Measurements from ENCODE around the gene RFXANK.
"Not testable (repeated sequence)": the region's sequence is repeated elsewhere in the genome, so short reads cannot be mapped to it uniquely, and the experiment has no call there.

The RFXANK gene

GRCh38 chr19:19206938-19207337 lies 14.9 kb downstream of the RFXANK start:
- DNase-seq (ENCODE audit: low read depth) = no peak

- no peak for DNase-seq (ENCODE audit: low read depth)
Measured at GRCh38 chr19:19207637-19208572, 15.8 kb downstream of the RFXANK start.

- no peak for DNase-seq (ENCODE audit: low read depth)
Measured at GRCh38 chr19:19209372-19209771, 17.3 kb downstream of the RFXANK start.

- no peak for DNase-seq (ENCODE audit: low read depth)
Measured at GRCh38 chr19:19211499-19212420, 19.7 kb downstream of the RFXANK start, which contains the start of gene NCAN. Gene NCAN, plus strand, starts transcription at chr19:19211958. Its CDS starts 4,996 bp downstream, at chr19:19216954.

GRCh38 chr19:19212916-19213315 lies 20.9 kb downstream of the RFXANK start:
- DNase-seq (ENCODE audit: low read depth) = no peak

GRCh38 chr19:19213426-19214158 lies 21.5 kb downstream of the RFXANK start:
- DNase-seq (ENCODE audit: low read depth) = no peak

- DNase-seq (ENCODE audit: low read depth) = no peak
Measured at GRCh38 chr19:19214159-19214490, 22.1 kb downstream of the RFXANK start.

GRCh38 chr19:19214892-19215291 lies 22.8 kb downstream of the RFXANK start:
- no peak for DNase-seq (ENCODE audit: low read depth)

- DNase-seq (ENCODE audit: low read depth) = no peak
Measured at GRCh38 chr19:19215792-19216191, 23.7 kb downstream of the RFXANK start.

GRCh38 chr19:19217099-19217498 lies 25.0 kb downstream of the RFXANK start:
- DNase-seq (ENCODE audit: low read depth) = no peak

GRCh38 chr19:19218911-19219310 lies 26.9 kb downstream of the RFXANK start:
- no peak for DNase-seq (ENCODE audit: low read depth)

GRCh38 chr19:19221000-19221399 lies 28.9 kb downstream of the RFXANK start:
- not testable (repeated sequence) for DNase-seq (ENCODE audit: low read depth)

GRCh38 chr19:19223060-19223459 lies 31.0 kb downstream of the RFXANK start:
- DNase-seq (ENCODE audit: low read depth) = no peak

GRCh38 chr19:19223636-19224035 lies 31.6 kb downstream of the RFXANK start:
- DNase-seq (ENCODE audit: low read depth) = no peak

- no peak for DNase-seq (ENCODE audit: low read depth)
Measured at GRCh38 chr19:19224150-19224851, 32.2 kb downstream of the RFXANK start.

- DNase-seq (ENCODE audit: low read depth) = peak; percentile 73
Measured at GRCh38 chr19:19224852-19225494, 32.9 kb downstream of the RFXANK start.

- DNase-seq (ENCODE audit: low read depth) = no peak
Measured at GRCh38 chr19:19226204-19226603, 34.1 kb downstream of the RFXANK start.

- DNase-seq (ENCODE audit: low read depth) = no peak
Measured at GRCh38 chr19:19226663-19227062, 34.6 kb downstream of the RFXANK start.

- DNase-seq (ENCODE audit: low read depth) = no peak
Measured at GRCh38 chr19:19227217-19227616, 35.2 kb downstream of the RFXANK start.

- no peak for DNase-seq (ENCODE audit: low read depth)
Measured at GRCh38 chr19:19229701-19230100, 37.6 kb downstream of the RFXANK start.

GRCh38 chr19:19230999-19231398 lies 38.9 kb downstream of the RFXANK start:
- no peak for DNase-seq (ENCODE audit: low read depth)

All from activated T-cell treated with anti-CD3 and anti-CD28 coated beads for 1 hour (primary cell).